IPS DF 19.7 (cell line): Measurements from ENCODE around the gene FBRSL1.

Source experiments
- DNase-seq: peaks from one replicate; pipeline ENCODE4 v3.0.0-alpha.2; 2013; ENCODE audit warnings: low read depth, low spot score

FBRSL1 gene

GRCh38 chr12:132483208-132483607 is 6.7 kb upstream of the FBRSL1 start:
- DNase-seq, result no peak

GRCh38 chr12:132483612-132484011 is 6.3 kb upstream of the FBRSL1 start:
- DNase-seq, result no peak

GRCh38 chr12:132484183-132484890 is 5.6 kb upstream of the FBRSL1 start:
- DNase-seq, result no peak

- no peak for DNase-seq
Observed at GRCh38 chr12:132484891-132485441, 5.0 kb upstream of the FBRSL1 start.

- no peak for DNase-seq
Observed at GRCh38 chr12:132485619-132486018, 4.3 kb upstream of the FBRSL1 start.

GRCh38 chr12:132486168-132486567 is 3.8 kb upstream of the FBRSL1 start:
- no peak for DNase-seq

- DNase-seq, result no peak
Observed at GRCh38 chr12:132486576-132486975, 3.4 kb upstream of the FBRSL1 start.

GRCh38 chr12:132487311-132487741 is 2.6 kb upstream of the FBRSL1 start:
- no peak for DNase-seq

- DNase-seq, result no peak
Observed at GRCh38 chr12:132488127-132489077, 1.5 kb upstream of the FBRSL1 start.

- DNase-seq, result no peak
Observed at GRCh38 chr12:132489078-132489601, 811 bp upstream of the FBRSL1 start.

- no peak for DNase-seq
Observed at GRCh38 chr12:132490422-132491137, 629 bp downstream of the FBRSL1 start.

GRCh38 chr12:132491138-132491663 is 1.2 kb downstream of the FBRSL1 start:
- no peak for DNase-seq

- no peak for DNase-seq
Observed at GRCh38 chr12:132491761-132492378, 1.9 kb downstream of the FBRSL1 start.

GRCh38 chr12:132492522-132492921 is 2.6 kb downstream of the FBRSL1 start:
- DNase-seq, result no peak

- no peak for DNase-seq
Observed at GRCh38 chr12:132492951-132493350, 3.0 kb downstream of the FBRSL1 start.

- DNase-seq, result no peak
Observed at GRCh38 chr12:132493482-132494178, 3.7 kb downstream of the FBRSL1 start.

GRCh38 chr12:132494294-132495164 is 4.6 kb downstream of the FBRSL1 start:
- no peak for DNase-seq

GRCh38 chr12:132495165-132495544 is 5.2 kb downstream of the FBRSL1 start:
- no peak for DNase-seq
